IPS DF 6.9 (cell line): ENCODE results near the gene MYL11.

Experiments
- DNase-seq: peaks from one replicate; pipeline ENCODE4 v3.0.0-alpha.2; 2013; ENCODE audit warnings: low read depth, low spot score
- H3K27ac ChIP-seq: one replicate; pipeline ENCODE4 v1.5.1; 2013; ENCODE audit warnings: low read length, control low read depth
- H3K27me3 ChIP-seq: 2 replicates; pipeline ENCODE4 v1.6.1; 2013; ENCODE audit warnings: mild to moderate bottlenecking, low read length; ENCODE audit not compliant: control insufficient read depth, insufficient read depth
- H3K36me3 ChIP-seq: 2 replicates; pipeline ENCODE4 v1.6.1; 2013; ENCODE audit warnings: low read length; ENCODE audit not compliant: control insufficient read depth, insufficient read depth
- H3K4me1 ChIP-seq: 2 replicates; pipeline ENCODE4 v1.6.1; 2013; ENCODE audit warnings: low read length; ENCODE audit not compliant: control insufficient read depth, insufficient read depth
- H3K4me3 ChIP-seq: 2 replicates; pipeline ENCODE4 v1.5.1; 2013; ENCODE audit warnings: mild to moderate bottlenecking, low read length
- H3K9me3 ChIP-seq: 2 replicates; pipeline ENCODE4 v1.6.1; 2013; ENCODE audit warnings: low read length, inconsistent platforms; ENCODE audit not compliant: control insufficient read depth, insufficient read depth
- whole genome bisulfite sequencing: extraction: QIAGEN DNeasy Blood & Tissue Kit; methylation state at CpG from one replicate; pipeline ENCODE4 v1.1.7; 2013; ENCODE audit warnings: mixed read lengths, missing lambda C conversion rate; ENCODE audit not compliant: insufficient read length, insufficient coverage; 5-methylcytosine and 5-hydroxymethylcytosine counted together

Gene MYL11

GRCh38 chr16:30371248-30371816 is 3.3 kb upstream of the MYL11 start:
- no CpG with 5 or more reads among the region's 11 CpGs for WGBS
- no peak for DNase-seq
- peaks cover 7% of the 10 kb centered on the region for H3K4me1 ChIP-seq

GRCh38 chr16:30372038-30372712 is 2.4 kb upstream of the MYL11 start:
- no CpG with 5 or more reads among the region's 6 CpGs for WGBS
- no peaks in the 10 kb centered on the region for H3K36me3 ChIP-seq
- no peak for DNase-seq
- H3K4me3 ChIP-seq, result no peak overlapping the region
- H3K9me3 ChIP-seq, result no peaks in the 10 kb centered on the region
- no peaks in the 10 kb centered on the region for H3K27me3 ChIP-seq
- H3K4me1 ChIP-seq, result peaks cover 7% of the 10 kb centered on the region
- H3K27ac ChIP-seq, result no peak overlapping the region

More at GRCh38 chr16:30371248-30371816, 3.3 kb upstream of the MYL11 start:
- H3K4me3 ChIP-seq, result peak overlapping the region; percentile 5; the same call in 1 of the 2 replicates
- no peak overlapping the region for H3K27ac ChIP-seq
- H3K9me3 ChIP-seq, result no peaks in the 10 kb centered on the region
- no peaks in the 10 kb centered on the region for H3K27me3 ChIP-seq
- H3K36me3 ChIP-seq, result no peaks in the 10 kb centered on the region

GRCh38 chr16:30372725-30373124 is 1.9 kb upstream of the MYL11 start:
- H3K4me3 ChIP-seq, result no peak overlapping the region
- no peak for DNase-seq
- no CpG with 5 or more reads among the region's 5 CpGs for WGBS
- H3K27me3 ChIP-seq, result no peaks in the 10 kb centered on the region
- H3K4me1 ChIP-seq, result peaks cover 5% of the 10 kb centered on the region
- H3K9me3 ChIP-seq, result no peaks in the 10 kb centered on the region
- no peak overlapping the region for H3K27ac ChIP-seq
- no peaks in the 10 kb centered on the region for H3K36me3 ChIP-seq

- Histone ChIP-seq H3K4me3 (no peak overlapping the region), H3K4me1 (no peaks in the 10 kb centered on the region), H3K27me3 (no peaks in the 10 kb centered on the region), H3K27ac (no peak overlapping the region), H3K9me3 (no peaks in the 10 kb centered on the region), H3K36me3 (no peaks in the 10 kb centered on the region)
- no peak for DNase-seq
- WGBS, result no CpG with 5 or more reads among the region's 8 CpGs
Observed at GRCh38 chr16:30375864-30376263, 1.3 kb downstream of the MYL11 start.

GRCh38 chr16:30376461-30376902 is 1.9 kb downstream of the MYL11 start:
- Histone ChIP-seq H3K27ac (no peak overlapping the region), H3K4me1 (no peaks in the 10 kb centered on the region), H3K27me3 (no peaks in the 10 kb centered on the region), H3K36me3 (no peaks in the 10 kb centered on the region), H3K4me3 (no peak overlapping the region), H3K9me3 (no peaks in the 10 kb centered on the region)
- no CpG with 5 or more reads among the region's 8 CpGs for WGBS
- DNase-seq, result no peak

GRCh38 chr16:30377050-30377811 is 2.6 kb downstream of the MYL11 start:
- no peak for DNase-seq
- Histone ChIP-seq H3K4me1 (no peaks in the 10 kb centered on the region), H3K27me3 (no peaks in the 10 kb centered on the region), H3K9me3 (no peaks in the 10 kb centered on the region), H3K27ac (no peak overlapping the region), H3K4me3 (peak overlapping the region; percentile 4; the same call in 1 of the 2 replicates), H3K36me3 (no peaks in the 10 kb centered on the region)
- WGBS, result no CpG with 5 or more reads among the region's 29 CpGs

- no peaks in the 10 kb centered on the region for H3K36me3 ChIP-seq
- WGBS, result no CpG with 5 or more reads among the region's 39 CpGs
- H3K9me3 ChIP-seq, result no peaks in the 10 kb centered on the region
- no peaks in the 10 kb centered on the region for H3K27me3 ChIP-seq
- no peak overlapping the region for H3K27ac ChIP-seq
- no peak for DNase-seq
- peak overlapping the region; percentile 22; the same call in 1 of the 2 replicates for H3K4me3 ChIP-seq
- H3K4me1 ChIP-seq, result no peaks in the 10 kb centered on the region
Observed at GRCh38 chr16:30377812-30378235, 3.2 kb downstream of the MYL11 start.

- Histone ChIP-seq H3K27ac (no peak overlapping the region), H3K9me3 (no peaks in the 10 kb centered on the region), H3K4me1 (no peaks in the 10 kb centered on the region), H3K27me3 (no peaks in the 10 kb centered on the region), H3K4me3 (peak overlapping the region; percentile 52), H3K36me3 (no peaks in the 10 kb centered on the region)
- DNase-seq, result peak; percentile 93
- WGBS, result no CpG with 5 or more reads among the region's 67 CpGs
Observed at GRCh38 chr16:30378236-30379157, 3.9 kb downstream of the MYL11 start.

- no peaks in the 10 kb centered on the region for H3K9me3 ChIP-seq
- no peak for DNase-seq
- H3K27ac ChIP-seq, result no peak overlapping the region
- H3K4me3 ChIP-seq, result peak overlapping the region; percentile 52
- H3K27me3 ChIP-seq, result no peaks in the 10 kb centered on the region
- no CpG with 5 or more reads among the region's 27 CpGs for WGBS
- H3K36me3 ChIP-seq, result no peaks in the 10 kb centered on the region
- H3K4me1 ChIP-seq, result no peaks in the 10 kb centered on the region
Observed at GRCh38 chr16:30379158-30379783, 4.7 kb downstream of the MYL11 start.
